Measurements from ENCODE around the gene SUGP2.

- TF ChIP-seq CTCF (conservative IDR thresholded peaks at IDR 0.05; ENCODE audit: low read depth in 2 of 2) (no peak), EZH2 (IDR thresholded peaks at IDR 0.05; ENCODE audit: low read depth, unreplicated experiment) (no peak), POLR2AphosphoS5 (IDR thresholded peaks at IDR 0.05; ENCODE audit: low read depth) (no peak), REST (IDR thresholded peaks at IDR 0.05; ENCODE audit: unreplicated experiment) (no peak), ZNF331 (CRISPR knock-in tag; IDR thresholded peaks at IDR 0.05; ENCODE audit: low read depth) (no peak), JUNB (IDR thresholded peaks at IDR 0.05; ENCODE audit: unreplicated experiment) (no peak), CREB1 (CRISPR knock-in tag; IDR thresholded peaks at IDR 0.05; ENCODE audit: low read depth) (no peak)
These were observed 23.4 kb upstream of the SUGP2 start for GRCh38 chr19:19056636-19057275.

Measured in GM23338 (cell line).